ENCODE data around the gene DCPS.

Gene DCPS

DNA sequence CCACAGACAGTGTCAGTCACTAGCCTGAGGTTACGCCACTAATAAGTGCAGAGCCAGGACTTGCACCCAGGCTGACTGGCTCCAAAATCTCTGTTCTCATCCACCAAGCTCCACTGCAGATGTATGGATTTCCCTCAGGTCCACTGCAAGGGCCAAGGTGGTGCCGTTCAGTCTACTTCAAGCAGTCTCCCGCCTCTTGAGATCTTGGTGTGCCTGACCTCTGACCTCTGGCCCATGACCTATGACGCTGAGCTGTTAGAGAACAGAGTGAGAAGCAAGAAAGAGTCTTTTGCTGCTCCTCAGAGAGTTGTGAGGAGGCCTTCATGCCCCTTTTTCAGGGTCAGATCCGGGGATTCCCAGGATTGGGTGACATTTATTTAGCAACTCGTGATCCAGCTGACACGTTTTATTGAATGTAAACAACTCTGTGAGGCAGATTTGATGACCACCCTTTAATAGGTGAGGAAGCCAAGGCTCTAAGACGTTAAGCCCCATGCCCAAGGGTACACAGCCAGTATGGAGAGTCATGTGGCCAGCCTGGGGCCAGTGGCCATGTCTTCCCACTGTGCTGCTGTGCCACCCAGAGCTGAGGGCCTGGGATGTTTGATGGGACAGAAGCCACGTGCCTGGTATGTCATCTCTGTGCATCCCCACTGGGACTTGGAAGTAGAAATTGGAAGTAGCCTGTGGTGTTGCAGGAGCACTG lies 25.2 kb downstream of the DCPS start:
- DNase-seq, result no peak

DNA sequence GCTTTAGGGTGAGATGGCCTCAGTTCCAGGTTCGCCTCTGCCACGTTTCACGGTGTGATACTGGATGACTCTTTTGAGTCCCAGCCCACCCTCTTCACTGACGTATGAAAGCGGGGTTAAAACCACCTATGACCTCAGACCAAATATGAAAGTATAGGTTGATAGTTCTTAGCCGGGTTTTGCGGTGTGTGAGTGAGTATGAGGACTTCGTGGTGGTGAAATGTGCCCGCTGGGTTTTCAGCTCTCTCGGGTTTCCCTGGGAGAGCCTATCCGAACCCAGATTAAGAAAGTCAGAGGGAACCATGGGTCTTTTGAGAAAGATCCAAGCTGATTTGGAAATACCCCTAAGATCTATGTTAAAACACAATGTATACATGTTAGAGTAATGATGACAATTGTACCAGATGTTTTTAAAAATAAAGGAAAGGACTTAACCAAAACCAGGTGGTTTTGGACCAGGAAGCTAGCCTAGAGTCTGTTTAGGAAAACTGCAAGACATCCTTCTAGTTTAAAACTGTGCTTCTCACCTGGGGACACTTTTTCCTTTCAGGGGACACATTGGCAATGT lies 25.9 kb downstream of the DCPS start:
- DNase-seq, result no peak

DNA sequence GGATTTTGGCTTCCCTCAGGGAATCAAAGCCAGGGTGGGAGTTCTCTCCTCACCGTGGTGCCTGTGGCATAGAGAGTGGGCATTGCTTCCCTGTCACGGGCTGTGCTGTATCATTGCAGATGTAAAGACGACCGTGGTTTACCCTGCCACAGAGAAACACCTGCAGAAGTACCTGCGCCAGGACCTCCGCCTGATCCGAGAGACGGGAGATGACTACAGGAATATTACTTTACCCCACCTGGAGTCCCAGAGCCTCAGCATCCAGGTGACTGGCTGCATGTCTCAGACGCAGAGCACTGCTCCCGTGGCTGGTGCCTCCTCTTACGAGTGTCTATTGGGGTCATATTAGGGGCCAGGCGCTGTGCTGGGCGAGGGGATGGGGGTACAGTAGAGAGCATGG lies 27.4 kb downstream of the DCPS start:
- DNase-seq, result no peak

DNA sequence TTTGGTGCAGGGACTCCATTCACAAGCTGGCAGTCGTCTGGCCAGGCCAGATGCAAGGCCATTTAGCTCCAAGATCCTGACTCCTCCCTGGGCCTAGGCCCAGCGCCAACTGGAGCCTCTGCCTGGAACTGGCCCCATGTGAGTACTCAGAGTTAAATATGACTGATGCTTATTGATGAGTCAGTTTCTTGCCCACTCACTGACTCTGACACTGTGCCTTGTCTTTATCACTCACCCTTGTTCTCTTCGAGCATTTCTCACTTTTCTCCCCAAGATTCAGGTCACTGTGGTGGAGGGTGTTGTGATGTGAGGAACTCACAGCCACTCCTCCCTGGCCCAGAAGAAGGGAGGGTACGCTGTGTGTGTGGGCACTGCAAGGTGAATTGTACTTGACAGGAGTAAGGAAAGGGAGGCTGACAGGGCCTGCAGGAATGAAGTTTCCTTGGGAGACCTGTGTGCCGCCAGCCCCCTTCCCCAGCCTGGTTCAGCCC lies 28.4 kb downstream of the DCPS start:
- no peak for DNase-seq

DNA sequence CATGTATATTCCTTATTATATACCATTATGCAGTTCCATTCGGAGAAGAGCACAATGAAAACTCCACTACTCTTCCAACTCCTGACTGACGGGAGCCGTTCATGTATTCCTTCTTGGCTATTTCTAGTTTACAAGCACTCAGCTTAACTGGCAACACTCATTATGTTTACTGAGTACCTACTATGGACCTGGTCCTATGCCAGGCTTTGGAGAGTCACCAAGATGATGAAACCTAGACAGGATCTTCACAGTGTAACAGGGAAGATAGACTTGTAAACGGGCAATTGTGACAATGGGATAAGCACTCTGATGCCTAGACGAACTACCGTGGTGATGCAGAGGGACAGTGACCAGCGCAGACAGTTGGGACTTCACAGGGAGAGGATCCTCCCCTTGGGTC lies 29.3 kb downstream of the DCPS start:
- DNase-seq, result no peak

DNA sequence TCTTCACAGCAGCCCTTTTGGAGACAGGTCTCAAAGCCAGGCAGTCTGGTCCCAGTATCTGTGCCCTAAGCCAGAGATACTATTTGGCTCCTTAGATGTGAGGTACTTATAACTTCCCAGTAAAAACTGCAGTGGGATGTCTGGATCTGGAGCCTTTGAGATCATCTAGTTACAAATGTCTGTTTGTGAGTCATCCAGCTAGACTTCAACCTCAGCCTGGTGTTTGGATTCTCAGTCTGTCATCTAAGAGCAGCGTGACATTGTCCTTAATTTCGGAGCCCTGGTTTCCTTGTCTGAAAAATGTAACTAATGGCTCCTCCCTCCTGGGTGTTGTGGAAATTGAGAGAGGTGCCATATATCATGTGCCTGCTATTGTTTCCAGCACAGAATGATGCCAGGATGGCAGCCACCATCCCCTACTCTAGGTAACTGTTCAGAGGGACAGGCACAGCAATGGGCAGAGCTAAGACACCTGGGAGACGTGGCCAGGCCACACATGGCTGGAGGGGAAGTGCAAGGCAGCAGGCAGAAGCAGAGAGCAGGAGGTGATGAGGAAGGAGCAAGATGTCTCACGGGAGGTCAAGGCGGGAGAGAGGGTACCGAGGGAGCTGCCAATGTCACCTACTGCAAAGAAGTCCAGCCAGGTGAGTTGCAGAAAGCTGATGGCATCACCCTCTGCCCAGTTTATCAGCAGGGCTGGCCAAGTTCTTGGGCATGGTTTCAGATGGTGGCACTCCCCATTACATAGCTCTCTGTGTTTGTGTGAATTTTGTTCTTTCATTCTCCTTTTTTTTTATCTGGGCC lies 31.0 kb downstream of the DCPS start:
- DNase-seq, result no peak

DNA sequence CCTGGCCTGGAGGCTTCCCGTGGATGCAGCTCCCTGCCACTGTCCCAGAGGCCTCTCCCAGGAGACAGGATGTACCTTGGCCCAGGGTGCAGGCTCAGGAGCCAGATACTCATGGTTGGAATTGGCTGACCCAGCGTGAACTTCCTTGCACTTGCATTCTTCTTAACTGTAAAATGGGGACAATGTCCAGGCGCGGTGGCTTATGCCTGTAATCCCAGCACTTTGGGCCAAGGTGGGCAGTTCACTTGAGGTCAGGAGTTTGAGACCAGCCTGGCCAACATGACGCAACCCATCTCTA lies 31.6 kb downstream of the DCPS start:
- DNase-seq, result no peak

DNA sequence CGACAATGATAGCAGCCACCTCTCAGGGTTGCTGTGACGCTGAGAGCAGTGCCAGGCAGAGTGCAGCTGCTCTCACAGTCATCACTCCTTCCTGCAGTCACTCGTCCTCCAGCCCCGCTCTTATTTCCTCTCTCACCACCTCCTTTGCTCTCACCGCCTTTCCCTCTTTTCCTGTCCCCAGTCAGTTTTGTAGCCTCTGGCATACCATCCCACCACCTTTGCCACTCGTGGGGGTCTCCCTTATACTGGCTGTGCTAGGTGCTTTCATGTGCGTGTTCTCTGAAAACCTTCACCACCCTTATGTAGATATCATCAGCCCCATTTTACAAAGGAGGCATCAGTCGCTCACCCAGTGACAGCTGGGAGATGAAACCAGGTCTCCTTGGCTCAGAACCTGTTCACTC lies 32.3 kb downstream of the DCPS start:
- no peak for DNase-seq

DNA sequence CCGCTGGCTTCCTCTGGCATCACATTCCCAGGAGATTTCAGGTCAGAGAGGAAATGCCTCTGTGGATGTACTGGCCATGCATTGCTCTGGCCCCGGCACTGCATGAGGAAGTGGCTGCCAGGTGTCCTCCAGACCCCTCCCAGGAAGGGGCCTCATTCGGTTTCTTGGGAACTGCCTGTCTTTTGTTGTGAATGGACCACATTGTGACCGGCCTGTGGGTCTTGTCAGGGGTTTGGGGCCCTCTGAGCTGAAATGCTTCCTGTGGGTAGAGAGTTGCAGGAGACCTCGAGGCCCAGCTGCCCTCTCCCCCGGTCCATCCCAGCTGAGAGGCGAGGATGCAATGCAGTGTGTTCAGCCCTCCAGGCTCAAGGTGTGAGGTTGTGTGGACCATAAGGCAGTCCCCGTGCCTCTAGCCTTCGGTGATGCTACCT lies 32.8 kb downstream of the DCPS start:
- DNase-seq, result no peak

DNA sequence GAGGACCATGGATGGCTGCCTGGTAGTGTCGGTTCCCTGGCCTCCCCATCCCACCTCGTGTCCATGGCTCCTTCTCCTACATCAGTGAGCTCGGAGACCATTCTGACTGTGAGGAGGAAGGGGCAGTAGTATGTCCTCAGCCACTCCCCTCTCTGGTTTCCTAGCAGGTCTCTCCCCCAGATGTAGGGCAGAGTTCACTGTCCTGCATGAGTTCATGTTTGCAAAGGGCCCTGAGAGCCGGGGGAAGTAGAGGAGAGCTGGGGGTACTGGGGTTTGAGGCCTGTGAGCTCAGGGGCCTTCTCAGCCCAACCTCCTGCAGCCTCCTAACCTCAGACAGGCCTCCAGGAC lies 33.2 kb downstream of the DCPS start:
- DNase-seq, result no peak

DNA sequence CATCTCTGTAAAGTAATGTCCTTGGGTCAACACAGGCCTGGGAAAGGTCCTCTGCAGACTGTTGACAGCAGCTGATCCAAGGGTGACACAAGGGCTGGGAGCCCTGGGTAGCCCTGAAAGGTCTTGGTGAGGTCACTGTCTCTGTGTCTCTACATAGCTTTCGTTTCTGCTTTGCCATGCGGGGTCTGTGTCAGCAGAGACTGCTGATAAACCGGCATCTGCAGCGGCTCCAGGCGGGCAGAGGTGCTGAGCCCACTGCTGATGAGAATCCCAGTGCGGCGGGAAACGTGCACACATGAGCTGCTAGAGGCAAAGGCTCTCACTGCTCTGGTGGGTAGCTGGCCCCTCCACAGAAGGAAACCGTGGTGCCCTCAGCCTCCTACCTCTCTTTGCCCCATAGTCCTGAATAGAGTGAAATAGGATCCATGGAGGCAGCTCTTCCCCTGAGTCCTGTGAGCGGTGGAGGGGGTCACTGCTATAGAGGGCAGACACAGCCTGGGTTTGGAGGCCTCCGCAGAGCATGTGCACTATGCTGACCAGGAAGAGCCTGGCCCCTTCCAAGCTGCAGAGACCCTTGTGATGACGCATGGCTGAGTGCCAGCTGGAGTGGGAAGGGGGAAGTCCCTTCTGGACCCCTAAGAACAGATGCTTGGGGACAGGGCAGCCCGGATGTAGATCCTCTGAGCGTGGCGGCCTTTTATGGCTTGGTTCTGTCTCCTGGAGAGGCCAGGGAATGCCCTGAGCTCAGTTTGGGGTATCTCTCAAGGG lies 33.8 kb downstream of the DCPS start:
- DNase-seq, result no peak

DNA sequence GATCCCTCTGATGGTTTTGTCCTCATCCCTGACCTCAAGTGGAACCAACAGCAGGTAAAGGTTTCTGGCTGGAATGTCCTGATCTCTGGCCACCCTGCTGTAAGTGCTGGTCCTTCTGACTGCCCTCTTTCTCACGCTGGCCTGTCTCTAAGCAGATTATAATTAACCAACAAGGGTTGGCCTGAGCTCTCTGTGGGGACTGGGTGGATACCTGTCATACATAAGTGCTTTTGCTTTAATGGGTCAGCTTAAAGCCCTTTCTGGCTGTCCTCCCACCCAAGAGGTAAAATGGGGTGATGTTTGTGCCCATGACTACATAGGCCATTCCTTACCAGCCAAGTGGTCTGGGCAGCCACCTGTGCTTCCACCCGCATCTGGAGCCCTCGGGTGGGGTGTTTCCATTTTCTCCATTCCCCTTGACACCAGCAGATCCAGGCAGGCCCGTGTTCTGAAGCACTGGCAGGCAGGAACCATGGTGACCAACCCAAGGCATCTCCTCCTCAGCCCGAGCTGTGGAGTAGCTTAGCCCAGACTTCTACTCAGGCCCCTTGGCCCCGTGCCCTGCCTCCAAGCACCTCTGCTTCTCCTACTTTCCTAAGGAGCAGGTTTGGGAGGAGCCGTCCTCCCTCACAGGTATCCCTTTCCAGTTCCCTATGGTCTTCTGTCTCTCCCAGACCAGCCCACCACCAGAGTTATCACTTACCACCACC lies 34.6 kb downstream of the DCPS start:
- DNase-seq, result no peak

DNA sequence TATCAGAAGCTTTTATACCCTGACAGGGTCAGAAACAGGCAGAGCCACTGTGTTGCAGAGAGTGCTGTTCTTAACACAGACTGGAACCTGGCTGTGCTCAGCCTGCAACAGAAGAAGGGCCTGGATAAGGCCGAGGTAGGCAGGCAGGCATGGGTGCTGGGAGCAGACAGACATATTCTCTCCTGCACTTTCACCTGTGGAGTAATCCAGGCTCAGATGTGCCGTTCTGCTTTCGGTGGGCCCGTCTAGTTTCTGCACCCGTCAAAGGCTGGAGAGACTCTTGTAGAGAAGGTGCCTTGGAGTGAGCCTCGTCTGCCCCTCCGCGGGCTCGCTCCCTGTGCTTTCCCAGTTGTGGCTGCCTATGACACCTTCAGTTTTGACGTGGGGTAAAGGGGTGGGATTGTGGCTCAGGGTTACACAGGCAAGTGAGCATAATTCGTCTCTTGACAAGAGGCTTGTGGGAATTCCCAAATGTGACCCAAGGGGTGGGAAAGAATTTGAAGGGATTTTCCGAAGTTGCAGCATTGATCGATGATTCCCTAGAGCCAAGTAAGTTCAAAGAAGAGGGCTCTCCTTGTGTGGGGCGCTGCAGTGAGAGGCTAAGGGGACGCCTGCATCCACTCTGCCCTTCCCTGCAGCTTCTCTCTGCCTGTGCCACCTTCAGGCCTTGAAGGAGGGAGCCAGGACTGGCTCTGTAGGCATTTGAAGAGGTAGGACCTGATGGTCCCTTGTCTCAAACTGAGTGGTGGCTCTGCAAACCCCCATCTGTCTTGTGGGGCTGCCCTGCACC lies 35.4 kb downstream of the DCPS start:
- DNase-seq, result no peak

DNA sequence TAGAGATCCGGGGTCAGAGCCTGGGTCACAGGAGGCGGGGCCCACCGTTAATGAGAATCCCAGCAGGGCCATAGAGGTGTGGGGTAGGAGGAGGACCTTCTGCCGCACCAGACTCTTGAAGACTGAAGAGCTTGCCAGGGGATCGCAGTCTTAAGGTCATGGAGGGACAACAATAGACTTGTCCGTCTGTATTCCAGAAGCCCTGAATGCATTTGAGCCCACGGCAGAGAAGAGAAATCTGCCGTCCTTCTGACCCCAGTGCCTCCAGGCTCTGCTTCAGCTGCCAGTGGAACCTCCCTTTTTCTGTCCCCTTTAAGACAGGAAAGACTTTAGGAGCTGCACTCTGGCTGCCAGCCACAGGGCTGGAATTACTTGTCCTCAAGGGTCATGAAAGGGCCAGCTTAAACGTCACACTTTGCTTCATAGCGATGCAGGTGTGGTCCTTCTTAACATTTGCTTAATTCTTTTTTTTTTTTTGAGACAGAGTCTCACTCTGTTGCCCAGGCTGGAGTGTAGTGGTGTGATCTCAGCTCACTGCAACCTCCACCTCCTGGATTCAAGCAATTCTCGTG lies 36.1 kb downstream of the DCPS start:
- DNase-seq, result no peak

DNA sequence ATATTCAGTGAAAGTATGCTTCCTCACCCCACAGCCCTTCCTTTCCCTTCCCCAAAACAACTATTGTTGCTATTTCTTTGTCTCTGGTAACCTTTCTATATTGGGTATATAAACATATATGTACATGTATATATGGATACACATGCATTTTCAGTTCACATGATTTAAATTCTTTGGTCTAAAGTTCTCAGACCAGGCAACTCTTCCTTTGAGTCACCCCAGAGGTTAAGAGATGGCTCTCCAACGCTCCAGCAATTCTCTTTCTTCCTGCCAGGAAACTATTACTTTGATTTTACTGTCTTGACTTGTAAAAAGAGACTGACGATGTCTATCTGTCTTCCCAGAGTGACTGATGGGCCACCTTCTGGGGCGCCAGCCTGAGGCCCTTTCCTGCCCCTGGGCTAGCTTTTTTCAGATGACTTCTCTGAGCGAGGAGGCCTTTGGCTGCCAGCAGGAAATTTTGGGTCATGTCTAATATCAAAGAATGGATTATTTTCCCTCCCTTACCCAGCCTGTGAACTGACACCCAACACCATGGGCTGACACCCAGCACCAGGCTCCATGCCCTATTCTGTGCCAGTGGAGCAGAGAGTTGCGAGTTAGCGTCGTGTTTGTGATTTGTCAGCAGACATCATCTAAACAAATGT lies 37.2 kb downstream of the DCPS start:
- no peak for DNase-seq

DNA sequence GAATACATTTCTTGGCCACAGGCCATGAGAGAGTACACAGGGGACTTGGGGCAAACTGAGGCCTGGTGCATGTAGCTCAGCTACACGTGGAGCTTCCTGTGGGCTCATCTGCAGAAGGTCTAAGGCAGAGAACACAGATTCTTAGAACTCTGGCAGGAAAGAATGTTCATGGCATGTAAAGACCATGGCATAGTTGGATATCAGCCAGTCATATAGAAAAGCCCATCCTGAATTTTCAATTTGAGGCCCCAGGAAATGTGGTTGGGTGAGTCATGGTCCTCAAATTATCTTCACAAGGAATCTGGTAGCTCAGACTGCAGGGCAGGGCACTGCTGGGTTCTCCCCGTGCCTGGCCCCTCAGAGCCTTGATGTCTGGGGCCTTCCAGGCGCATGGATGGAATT lies 37.9 kb downstream of the DCPS start:
- DNase-seq, result no peak

DNA sequence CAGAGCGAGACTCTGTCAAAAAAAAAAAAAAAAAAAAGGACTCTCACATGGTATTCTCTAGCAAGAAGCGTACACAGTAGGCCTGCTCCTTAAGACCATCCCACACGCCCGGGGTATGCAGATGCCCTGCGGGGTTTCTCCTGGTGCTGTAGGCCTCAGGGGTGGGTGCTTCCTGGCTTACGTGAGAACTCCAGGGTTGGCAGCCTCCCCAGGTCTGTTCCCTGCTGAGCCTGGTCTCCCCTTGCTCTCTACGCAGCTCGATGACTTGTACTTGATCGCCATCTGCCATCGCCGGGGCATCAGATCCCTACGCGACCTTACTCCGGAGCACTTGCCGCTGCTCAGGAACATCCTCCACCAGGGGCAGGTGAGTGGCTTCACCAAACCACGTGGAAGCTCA lies 39.2 kb downstream of the DCPS start:
- DNase-seq, result no peak

DNA sequence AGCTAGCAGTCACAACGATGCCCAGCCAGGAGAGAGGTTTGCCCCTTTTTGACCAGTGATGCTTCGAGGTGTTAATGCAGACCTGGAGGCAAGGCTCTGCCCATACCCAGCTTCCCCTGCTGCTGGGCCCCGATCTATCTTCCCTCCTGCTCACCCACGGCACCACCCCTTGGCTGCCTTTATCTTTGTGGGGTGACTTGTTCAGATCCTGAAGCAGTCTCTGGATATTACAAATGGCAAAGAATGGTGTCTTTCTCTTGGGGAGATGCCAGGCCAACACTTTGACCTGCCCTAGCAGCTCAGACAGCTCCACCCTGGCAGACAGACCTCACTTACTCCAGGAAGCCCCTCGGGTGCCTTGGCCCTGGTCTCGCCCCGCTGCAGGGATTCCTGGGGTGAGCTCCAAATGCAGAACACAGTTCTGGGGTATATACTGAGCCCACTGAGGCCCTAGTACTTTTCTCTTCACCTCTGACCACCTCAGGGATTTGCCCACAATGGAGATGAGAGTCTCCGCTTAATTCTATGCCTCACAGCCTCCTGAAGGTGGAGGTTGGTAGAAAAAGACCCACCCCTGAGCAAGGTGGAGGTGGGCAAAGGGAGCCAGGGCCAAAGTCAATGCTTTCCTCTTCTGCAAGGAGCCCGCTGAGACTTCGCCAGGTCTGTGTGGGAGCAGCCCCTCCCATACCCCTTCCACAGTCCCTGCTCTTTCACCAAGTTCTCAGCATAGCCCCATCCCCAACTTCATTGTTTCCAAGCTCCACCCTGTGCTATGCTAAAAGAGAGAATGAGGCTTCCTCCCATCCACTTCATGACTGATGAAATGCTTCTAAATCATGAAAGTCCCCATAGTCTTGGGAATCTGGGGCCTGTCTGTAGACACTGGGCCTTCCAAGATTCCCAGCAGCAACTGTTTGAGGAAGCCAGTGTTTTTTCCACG lies 40.6 kb downstream of the DCPS start:
- no peak for DNase-seq

DNA sequence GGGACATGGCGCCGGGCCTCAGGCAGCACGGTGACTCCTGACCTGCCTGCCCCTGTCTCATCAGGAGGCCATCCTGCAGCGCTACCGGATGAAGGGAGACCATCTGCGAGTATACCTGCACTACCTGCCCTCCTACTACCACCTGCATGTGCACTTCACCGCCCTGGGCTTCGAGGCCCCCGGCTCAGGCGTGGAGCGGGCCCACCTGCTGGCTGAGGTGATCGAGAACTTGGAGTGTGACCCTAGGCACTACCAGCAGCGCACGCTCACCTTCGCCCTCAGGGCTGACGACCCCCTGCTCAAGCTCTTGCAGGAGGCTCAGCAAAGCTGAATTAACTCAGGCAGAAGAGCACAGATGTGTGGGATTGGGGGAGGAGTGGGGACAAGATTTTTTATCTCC lies 41.4 kb downstream of the DCPS start:
- DNase-seq, result no peak

All from retina (tissue), 1 donor.